HG03378 (cell line): ENCODE data around the gene ZNF286A.
A peak's percentile ranks its signal among the peaks of the same experiment; 100 is the strongest.
"Not testable (repeated sequence)": the region's sequence is repeated elsewhere in the genome, so short reads cannot be mapped to it uniquely, and the experiment has no call there.

Source experiments
- ATAC-seq: cut with Tn5 transposase; IDR thresholded peaks from one replicate; pipeline ENCODE4 v1.9.1; 2021; ENCODE audit warnings: mild to moderate bottlenecking, moderate library complexity; ENCODE audit not compliant: unreplicated experiment

ZNF286A gene

DNA sequence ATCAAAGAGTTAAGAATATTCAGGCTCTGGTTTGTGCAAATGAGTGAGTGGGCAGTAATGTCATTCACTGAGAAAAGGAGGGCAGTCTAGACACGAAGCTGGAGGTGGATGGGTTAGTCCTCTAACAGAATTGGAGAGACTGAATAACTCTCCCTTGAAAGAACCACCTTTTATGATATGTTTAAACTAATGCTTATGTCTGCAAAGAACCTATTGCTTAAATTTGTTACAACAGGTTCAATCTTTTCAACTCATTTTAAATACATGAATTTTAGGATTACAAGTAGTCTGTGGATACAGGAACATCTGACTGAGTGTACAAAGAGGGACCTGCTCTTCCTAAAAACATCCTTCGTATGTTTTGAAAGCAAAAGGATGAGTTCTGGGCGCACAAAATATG is 585 bp upstream of the ZNF286A start:
- peak; percentile 10 for ATAC-seq

DNA sequence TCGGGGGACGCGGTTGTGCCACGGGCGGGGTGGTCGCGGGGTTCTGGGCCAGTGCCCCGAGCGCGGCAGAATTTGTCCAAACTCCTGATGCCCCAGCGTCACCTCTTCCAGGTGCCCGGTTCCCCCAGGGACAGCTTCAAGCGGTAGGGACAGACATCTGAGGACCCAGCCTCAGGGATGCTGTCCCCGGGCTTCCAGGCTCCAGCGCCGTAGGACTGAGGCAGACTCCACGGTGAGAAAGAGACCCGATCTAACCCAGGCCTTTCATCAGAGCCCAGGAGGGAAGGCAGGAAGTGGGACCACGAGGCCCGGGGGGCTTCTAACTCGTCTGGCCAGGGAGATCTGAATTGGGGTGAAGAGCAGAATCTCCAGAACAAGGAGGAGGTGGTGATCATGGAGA is 385 bp downstream of the ZNF286A start:
- ATAC-seq = not testable (repeated sequence)

DNA sequence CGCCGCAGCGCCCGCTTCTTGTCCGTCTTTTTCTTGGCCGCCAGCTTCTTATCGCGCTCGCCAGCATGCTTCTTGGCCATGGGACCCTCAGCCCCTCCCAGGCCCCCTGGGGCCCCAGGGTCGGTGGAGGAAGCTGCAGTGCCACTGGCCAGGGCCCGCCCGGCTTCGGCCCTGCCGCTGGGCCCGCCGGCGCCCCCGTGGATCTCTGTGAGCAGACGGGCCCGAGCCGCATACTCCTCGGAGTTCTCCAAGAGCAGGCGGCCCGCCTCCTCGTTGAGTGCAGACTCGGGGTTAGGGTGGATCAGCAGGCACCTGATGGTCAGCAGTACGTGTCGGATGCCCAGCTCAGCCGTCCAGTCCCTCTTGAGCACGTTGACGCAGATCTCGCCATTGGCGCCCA is 4.7 kb downstream of the ZNF286A start:
- not testable (repeated sequence) for ATAC-seq

DNA sequence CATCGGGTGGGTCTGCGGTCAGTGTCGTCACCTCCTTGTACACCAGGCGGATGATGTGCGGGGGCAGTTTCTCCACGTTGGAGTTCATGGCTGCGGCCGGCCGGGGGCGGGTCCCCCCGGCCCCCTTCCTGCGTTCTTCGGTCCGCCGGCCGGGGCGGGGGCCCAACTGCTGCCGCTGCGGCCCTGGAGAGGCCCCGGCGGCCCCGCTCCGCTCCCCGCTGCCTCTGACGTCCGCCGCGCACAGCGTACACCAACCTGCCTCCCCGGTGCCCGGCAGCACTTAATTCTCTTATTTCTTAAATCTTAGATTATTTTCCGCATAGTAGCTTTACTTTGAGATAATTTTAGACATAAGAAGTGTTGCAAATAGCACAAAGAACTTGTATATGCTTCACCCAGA is 5.3 kb downstream of the ZNF286A start:
- ATAC-seq = not testable (repeated sequence)

DNA sequence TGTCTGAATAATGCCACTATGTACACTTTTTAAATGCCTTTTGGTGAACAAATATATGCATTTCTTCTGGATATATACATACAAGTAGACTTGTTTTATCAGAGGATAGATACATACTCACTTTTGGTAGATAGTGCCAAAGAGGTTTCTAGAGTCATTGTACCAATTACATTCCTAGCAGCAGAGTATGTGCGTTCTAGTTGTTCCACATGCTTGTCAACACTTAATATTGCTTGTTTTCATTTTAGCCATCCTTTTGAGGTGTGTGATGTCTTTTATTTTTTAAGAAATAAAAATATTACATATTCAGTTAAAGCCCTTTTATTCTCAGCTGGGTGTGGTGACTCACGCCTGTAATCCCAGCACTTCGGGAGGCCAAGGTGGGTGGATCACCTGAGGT is 9.3 kb downstream of the ZNF286A start:
- ATAC-seq = not testable (repeated sequence)

DNA sequence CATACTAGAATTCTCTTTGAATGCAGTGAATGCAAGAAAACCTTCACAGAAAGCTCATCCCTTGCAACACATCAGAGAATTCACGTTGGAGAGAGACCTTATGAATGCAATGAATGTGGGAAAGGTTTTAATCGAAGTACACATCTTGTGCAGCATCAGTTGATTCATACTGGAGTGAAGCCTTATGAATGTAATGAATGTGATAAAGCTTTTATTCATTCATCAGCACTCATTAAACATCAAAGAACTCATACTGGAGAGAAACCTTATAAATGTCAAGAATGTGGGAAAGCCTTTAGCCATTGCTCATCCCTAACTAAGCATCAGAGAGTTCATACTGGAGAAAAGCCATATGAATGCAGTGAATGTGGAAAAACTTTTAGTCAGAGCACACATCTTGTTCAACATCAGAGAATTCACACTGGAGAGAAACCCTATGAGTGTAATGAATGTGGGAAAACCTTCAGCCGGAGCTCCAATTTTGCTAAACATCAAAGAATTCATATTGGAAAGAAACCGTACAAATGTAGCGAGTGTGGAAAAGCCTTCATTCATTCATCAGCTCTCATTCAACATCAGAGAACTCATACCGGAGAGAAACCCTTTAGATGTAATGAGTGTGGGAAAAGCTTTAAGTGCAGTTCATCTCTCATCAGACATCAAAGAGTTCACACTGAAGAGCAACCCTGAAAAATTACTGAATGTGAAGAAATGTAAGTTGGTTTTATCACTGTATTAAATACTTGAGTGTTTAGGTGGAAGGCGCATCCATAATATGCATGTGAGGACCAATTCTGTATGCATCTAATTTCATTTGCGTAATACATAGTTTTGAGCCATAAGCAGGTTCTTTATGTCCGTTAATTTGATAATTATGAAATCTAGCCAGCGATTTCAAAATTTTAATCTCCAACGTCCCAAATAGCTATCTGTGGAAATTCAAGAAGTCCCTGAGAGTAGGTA is 17.3 kb downstream of the ZNF286A start:
- ATAC-seq = not testable (repeated sequence)

DNA sequence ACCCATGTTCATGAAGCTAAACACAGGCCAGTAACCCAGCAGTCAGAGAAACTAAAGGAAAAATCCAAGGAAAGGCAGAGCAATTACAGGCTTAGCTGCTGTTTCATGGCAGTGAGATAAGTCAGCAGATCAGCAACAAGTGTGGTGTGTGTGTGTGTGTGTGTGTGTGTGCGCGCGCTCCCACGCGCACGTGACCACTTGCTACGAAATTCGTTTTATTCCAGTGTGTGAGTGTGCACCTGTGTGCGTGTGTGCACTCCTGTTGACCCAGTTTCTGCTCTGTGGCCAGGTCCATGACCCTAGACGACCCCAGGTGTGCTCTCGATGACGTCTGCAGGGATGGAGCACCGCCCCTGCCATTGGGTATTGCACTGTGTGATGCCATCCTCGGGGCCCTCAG is 31.0 kb downstream of the ZNF286A start:
- ATAC-seq = not testable (repeated sequence)

DNA sequence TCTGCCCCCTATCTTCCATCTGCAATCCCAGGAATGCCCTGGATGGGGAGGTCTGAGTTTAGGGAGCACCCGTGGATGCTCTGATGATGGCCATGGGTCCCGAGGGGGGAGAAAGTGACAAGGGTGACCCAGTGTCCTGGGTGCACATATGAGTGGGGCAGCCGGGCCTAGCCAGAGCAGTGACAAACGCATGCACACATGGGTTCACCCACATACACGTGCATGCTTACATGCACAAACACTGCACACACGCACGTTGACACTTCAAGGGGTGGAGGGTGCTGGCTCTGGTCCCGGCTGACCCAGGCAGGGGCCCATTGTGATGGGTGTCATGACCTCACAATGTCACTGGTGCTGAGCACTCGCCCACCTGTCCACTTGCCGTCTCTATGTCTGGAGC is 32.3 kb downstream of the ZNF286A start, which contains the start of gene TBC1D26:
Gene TBC1D26 (plus strand): TSS at position 384 of the 400 bp plus-strand sequence. CDS start 3,066 bp downstream, outside the sequence.
- ATAC-seq = not testable (repeated sequence)

DNA sequence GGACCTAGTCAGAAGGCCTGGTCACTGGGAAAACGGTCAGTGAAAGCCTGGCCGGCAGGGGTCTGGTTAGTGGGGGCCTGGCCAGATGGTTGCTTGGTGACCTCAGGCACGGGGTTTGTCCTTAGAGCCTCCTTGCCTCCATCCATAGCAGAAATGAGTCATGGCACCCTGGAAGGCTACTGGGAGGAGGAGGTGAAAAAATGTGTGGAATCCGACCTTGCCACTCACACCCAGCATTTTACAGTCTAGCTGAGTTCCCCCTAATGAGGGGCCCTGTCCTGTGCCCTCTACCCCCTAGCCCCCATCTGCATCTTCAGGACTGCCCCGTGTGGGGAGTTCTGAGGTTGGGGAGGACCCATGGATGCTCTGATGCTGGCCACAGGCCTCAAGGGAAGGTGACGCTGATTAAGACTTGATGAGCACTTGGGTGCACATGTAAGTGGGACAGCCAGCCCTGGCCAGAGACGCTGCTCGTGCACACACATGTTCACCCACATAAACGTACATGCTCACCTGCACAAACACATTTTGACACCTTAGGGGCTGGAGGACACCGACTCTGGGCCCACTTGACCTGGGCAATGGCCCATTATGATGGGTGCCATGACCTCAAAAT is 33.7 kb downstream of the ZNF286A start:
- ATAC-seq = not testable (repeated sequence)

DNA sequence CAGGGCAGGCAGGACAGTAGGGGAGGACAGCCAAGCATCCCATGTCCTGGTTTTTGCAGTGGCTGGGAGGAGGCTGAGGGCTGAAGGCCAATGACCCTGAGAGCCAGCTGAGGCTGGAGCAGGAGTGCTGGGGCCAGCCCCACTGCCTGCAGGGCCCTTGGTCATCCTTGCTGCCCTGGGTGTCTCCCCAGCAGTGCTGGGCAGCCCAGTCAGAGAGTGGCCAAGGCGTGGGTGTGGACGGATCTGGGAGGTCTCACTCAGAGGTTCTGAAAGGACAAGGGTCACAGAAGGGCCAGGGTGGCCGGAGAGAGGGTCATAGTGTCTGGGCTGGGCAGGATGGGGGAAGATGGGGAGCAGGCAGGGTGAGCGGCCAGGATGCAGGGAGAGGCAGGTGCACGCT is 37.0 kb downstream of the ZNF286A start:
- ATAC-seq = not testable (repeated sequence)

DNA sequence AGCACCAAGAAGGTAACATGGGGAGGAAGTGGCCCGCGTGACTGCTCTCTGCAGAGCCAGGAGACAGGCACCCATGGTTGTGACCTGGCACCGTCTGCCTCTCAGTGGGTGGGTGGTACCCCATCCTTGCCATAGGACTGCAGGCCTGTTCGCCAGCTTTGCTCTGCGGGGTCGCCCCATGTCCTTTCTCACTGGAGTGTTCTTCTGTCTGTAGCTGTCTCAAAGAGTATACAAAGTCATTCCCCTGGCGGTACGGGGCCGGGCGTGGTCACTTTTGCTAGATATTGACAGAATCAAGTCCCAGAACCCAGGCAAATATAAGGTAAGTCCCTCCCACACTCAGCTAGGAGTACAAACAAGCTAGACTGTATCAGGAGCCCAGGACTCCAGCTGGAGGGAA is 38.5 kb downstream of the ZNF286A start:
- no peak for ATAC-seq

DNA sequence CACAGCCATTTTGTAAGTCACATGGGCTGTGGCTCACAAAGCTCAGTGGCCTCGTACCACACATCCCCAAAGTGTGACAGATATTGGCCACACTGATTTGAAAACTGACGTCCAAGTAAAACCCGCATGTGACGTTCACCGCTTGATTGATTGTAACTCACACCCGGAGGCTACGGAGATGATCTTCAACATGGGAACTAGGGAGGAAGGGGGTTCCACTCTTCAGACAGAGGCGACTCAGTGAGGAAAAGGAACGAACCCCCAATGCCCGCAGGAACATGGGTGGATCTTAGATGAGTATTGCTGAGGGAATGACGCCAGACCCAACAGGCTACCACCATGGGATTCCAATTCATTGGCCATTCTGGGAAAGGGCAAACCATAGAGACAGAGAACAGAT is 39.7 kb downstream of the ZNF286A start:
- ATAC-seq = not testable (repeated sequence)

DNA sequence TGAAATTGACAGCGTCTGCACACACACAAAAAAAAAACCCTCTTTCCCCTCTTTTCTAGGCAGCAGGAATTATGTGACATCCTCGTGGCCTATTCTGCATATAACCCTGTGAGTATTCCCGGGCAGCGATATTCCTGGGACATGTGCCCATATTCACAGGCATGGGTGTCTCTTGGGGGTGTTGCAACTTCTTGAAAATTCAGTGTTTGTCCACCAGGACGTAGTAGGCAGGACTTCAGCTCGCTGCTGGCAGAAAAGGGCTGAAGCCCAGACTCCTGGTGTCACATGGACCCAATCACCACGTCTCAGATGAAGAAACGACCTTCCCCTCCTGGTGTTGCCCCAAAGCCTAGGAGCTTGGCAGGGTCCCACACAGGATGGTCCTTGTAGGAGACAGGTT is 40.5 kb downstream of the ZNF286A start:
- ATAC-seq = not testable (repeated sequence)

DNA sequence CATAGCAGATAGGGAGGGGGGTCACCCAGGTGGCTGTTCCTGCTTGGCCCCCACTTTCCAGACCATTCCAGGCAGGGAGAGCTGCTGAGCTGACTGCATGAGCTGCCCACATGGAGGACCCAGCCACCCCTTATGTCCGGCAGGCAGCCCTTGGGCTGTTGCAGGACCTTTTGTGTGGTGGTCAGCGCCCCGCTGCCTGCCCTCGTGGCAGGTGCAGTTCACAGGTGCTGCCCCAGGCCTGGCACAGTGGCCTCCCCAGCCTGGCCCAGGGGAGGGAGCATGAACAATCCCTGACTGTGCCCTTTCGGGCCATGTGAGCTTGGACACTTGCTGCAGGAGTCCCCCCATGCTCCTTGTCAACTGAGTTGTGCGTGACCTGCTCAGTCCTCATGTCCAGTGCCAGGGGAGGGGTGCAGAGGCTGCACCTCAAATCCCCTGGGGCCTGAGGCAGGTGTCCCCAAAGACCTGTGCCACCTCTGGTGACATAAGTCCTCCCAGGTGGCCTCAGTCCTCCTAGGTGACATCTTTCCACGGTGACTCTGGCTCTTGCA is 41.1 kb downstream of the ZNF286A start:
- ATAC-seq = no peak

DNA sequence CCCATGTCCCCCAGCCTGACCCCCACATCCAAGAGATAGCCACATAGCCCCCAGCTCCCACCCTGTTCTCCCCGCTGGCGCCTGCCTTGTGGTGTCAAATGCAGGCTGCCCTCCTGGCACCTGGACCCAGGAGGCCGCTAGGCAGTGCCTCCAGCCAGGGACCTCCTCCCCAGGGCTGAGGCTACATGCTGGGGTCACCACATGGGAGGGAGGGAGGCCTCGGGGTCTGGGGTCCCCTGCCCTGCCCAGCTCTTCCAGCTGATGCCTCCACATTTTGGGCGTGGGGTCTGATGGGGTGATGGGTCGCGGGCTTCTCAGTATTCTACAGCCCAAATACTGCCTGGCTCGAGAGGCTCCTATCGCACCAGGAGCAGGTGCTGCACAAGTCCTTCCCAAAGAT is 42.1 kb downstream of the ZNF286A start:
- no peak for ATAC-seq

DNA sequence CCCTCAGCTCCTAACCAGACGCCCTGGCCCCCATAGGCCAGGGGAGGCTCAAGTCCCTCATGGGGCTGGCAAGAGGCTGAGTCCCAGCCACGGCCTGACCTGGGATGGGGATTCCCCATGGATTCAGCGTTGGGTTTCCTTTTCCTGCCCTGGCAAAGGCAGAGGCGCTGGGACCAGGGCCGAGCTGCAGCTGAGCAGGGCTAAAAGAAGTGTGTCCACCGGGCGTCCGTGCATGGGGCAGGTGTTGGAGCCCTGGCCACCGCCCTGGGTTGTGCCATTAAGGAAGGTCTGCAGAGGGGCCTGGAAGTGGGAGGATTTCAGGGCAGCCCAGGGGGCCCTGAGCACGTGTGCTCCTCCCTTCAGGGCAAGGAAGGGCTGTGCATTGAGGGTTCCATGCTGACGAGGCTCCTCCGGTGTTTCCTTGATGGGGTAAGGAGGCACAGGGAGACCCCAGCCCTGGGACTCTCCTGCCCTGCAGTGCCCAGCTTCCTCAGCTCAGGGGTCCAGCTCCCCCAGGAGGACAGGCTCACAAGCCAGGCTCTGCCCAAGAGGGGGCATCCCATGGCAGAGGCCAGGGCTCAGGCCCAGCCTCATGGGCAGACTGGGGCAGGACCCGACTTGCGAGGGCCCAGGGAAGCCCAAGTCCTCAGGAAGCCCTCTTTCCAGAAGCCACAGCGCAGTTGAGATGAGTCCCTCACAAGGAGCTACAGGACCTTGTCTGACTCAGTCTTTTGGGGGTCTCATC is 42.7 kb downstream of the ZNF286A start:
- ATAC-seq = no peak

DNA sequence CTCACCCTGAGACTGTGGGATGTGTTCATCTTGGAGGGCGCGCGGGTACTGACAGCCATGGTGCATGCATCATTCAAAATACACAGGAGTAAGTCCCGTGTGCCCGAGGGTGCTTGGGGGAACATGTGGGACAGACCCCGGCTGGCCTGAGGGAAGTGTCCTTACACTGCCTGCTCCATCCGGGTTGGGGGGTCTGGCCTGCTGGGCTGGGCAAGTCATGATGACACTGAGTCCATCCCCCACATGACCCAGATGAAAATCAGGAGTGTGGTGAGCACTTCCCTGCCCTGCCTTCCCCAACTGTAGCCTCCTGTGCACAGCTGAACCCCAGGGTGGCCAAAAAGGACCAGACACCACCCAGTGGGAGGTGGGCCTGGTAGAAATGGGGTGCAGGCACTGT is 43.4 kb downstream of the ZNF286A start:
- ATAC-seq = no peak

DNA sequence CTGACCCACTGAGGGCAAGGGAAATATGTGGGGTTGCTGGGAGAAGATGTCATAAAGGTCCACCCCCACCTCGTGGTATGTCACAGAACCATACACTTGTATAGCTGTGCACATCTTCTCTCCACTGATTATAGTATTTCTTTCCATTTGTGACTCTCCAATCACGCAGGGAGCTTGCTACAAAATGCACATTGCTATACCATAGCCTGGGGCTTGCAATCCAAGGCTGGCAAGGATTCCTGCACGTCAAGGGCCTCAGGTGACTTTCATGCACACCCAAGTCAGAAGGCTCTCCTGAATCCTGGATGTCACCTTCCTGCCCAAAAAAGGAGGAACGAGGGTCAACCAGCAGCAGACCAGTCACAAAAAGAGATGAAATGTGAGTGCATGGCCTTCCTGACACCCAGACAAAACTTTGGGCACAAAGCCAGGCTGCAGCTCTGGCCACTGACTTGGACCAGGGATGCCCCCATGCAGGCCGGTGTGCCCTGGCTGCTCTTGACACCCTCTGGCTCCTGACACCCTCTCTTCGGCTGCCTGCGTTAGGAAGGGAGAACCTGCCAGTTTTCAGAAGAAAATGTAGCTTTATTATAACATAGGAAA is 44.6 kb downstream of the ZNF286A start:
- no peak for ATAC-seq

DNA sequence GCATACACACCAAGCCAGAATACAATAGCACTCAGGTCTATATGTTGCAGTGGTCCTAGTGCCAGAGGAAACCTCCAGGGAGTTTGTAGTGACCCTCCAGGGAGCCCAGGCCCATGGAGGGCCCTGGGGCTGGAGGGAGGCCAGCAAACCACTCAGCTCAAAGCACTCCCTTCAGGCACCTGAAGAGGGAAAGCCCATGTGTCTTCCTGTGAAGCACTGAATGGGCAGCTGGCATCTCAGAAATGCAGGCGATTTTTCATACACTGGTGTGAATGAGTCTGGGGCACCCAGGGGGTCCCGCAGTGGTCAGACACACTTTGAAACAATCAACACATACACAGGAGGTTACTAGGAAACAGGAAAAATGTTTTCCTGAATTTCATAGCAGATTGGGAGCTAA is 45.3 kb downstream of the ZNF286A start:
- ATAC-seq = no peak

DNA sequence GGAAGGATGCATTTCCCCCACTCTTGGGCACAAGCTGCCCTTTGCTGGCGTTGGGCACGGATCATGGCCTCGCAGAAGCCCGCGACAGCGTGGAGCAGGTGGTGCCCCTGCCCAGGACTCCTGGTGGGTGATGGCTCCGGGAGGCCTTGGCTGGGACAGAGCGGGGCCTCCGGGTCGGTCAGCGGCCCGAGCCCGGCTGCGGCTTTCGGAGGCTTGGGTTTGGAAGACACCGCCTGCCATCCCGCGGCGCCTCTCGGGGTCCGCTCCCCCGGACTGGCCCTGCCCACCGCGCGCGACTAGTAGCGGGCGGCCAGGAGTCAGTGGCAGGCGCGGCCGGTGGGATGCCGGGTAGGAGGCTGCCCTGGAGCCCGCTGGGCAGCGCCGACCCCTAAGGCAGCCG is 49.9 kb downstream of the ZNF286A start:
- ATAC-seq = not testable (repeated sequence)
